Mesenchymal stem cell (in vitro differentiated cells and primary cell): ENCODE measurements around the gene KRTAP10-3.

Experiments used
- DNase-seq: peaks from one replicate; pipeline ENCODE4 v3.0.0-alpha.2; 2013
- H2AFZ ChIP-seq: one replicate; pipeline ENCODE4 v1.6.1; 2013; ENCODE audit warnings: low read depth, mild to moderate bottlenecking, control low read depth, inconsistent platforms, low read length, moderate library complexity
- H2AK5ac ChIP-seq: 2 replicates; pipeline ENCODE4 v1.6.1; 2013; ENCODE audit warnings: low read length, moderate library complexity, mild to moderate bottlenecking, inconsistent platforms; ENCODE audit not compliant: severe bottlenecking
- H2BK120ac ChIP-seq: one replicate; pipeline ENCODE4 v1.6.1; 2013; ENCODE audit warnings: low read depth, mild to moderate bottlenecking, inconsistent platforms, low read length, moderate library complexity
- H2BK12ac ChIP-seq, 2 experiments: one replicate each; pipeline ENCODE4 v1.6.1; 2013; ENCODE audit warnings: inconsistent platforms in 2 of 2, low read length in 2 of 2, mild to moderate bottlenecking in 2 of 2, moderate library complexity in 2 of 2, control low read depth in 1 of 2
- H2BK15ac ChIP-seq: one replicate; pipeline ENCODE4 v1.6.1; 2013; ENCODE audit warnings: mild to moderate bottlenecking, low read depth, inconsistent platforms; ENCODE audit not compliant: poor library complexity, severe bottlenecking
- H2BK5ac ChIP-seq: 2 replicates; pipeline ENCODE4 v1.6.1; 2013; ENCODE audit warnings: low read depth, mild to moderate bottlenecking, low read length, control low read depth, inconsistent platforms; ENCODE audit not compliant: poor library complexity, severe bottlenecking
- H3K14ac ChIP-seq, 2 experiments: one replicate each; pipeline ENCODE4 v1.6.1; 2013; ENCODE audit warnings: inconsistent platforms in 2 of 2, low read length in 2 of 2, control low read depth in 1 of 2, mild to moderate bottlenecking in 1 of 2, moderate library complexity in 1 of 2
- H3K18ac ChIP-seq, 2 experiments: one replicate each; pipeline ENCODE4 v1.6.1; 2013; ENCODE audit warnings: inconsistent platforms in 2 of 2, low read length in 2 of 2, control low read depth in 1 of 2, low read depth in 1 of 2, mild to moderate bottlenecking in 1 of 2
- H3K23ac ChIP-seq, 2 experiments: one replicate each; pipeline ENCODE4 v1.6.1; 2013; ENCODE audit warnings: inconsistent platforms in 2 of 2, low read length in 2 of 2, mild to moderate bottlenecking in 2 of 2, moderate library complexity in 2 of 2, control low read depth in 1 of 2
- H3K27ac ChIP-seq: 2 replicates; pipeline ENCODE4 v1.5.1; 2013; ENCODE audit warnings: mild to moderate bottlenecking, moderate library complexity, low read length, control low read depth, inconsistent platforms; ENCODE audit not compliant: poor library complexity, severe bottlenecking
- H3K27me3 ChIP-seq, 2 experiments: 2 replicates each; pipeline versions ENCODE4 v1.6.1 to v1.7.0; 2013; ENCODE audit warnings: low read length in 2 of 2, mild to moderate bottlenecking in 2 of 2, moderate library complexity in 2 of 2, control low read depth in 1 of 2, inconsistent platforms in 1 of 2; ENCODE audit not compliant: control insufficient read depth in 1 of 2, insufficient read depth in 1 of 2
- H3K36me3 ChIP-seq, 2 experiments: 2 replicates each; pipeline versions ENCODE4 v1.6.1 to v1.7.0; 2013; ENCODE audit warnings: low read length in 2 of 2, control low read depth in 1 of 2, inconsistent platforms in 1 of 2, low read depth in 1 of 2, mild to moderate bottlenecking in 1 of 2; ENCODE audit not compliant: insufficient read depth in 2 of 2, control insufficient read depth in 1 of 2
- H3K4ac ChIP-seq, 2 experiments: one replicate each; pipeline ENCODE4 v1.6.1; 2013; ENCODE audit warnings: inconsistent platforms in 2 of 2, low read length in 2 of 2, mild to moderate bottlenecking in 2 of 2, moderate library complexity in 2 of 2, control low read depth in 1 of 2, low read depth in 1 of 2
- H3K4me1 ChIP-seq: 2 replicates; pipeline ENCODE4 v1.6.1; 2013; ENCODE audit warnings: low read depth, low read length, control low read depth; ENCODE audit not compliant: control insufficient read depth, insufficient read depth
- H3K4me2 ChIP-seq: 2 replicates; pipeline ENCODE4 v1.6.1; 2013; ENCODE audit warnings: low read length, mild to moderate bottlenecking, inconsistent platforms; ENCODE audit not compliant: poor library complexity, severe bottlenecking
- H3K4me3 ChIP-seq, 2 experiments: 2 replicates each; pipeline versions ENCODE4 v1.5.1 to v1.7.0; 2013; ENCODE audit warnings: low read length in 2 of 2, mild to moderate bottlenecking in 2 of 2, control low read depth in 1 of 2, low read depth in 1 of 2; ENCODE audit not compliant: insufficient read depth in 1 of 2
- H3K79me1 ChIP-seq: replicated peaks from 2 replicates; pipeline ENCODE4 v1.6.1; 2013; ENCODE audit warnings: mild to moderate bottlenecking, control low read depth, low read length, inconsistent platforms; ENCODE audit not compliant: poor library complexity, severe bottlenecking
- H3K9ac ChIP-seq: 2 replicates; pipeline ENCODE4 v1.7.0; 2013; ENCODE audit warnings: mild to moderate bottlenecking, low read length, moderate library complexity
- H3K9me3 ChIP-seq: 2 replicates; pipeline ENCODE4 v1.7.0; 2013; ENCODE audit warnings: mild to moderate bottlenecking, low read length; ENCODE audit not compliant: control insufficient read depth
- H4K8ac ChIP-seq: one replicate; pipeline ENCODE4 v1.6.1; 2013; ENCODE audit warnings: inconsistent platforms, mild to moderate bottlenecking, low read length, moderate library complexity
- H4K91ac ChIP-seq: one replicate; pipeline ENCODE4 v1.6.1; 2013; ENCODE audit warnings: mild to moderate bottlenecking, low read length, inconsistent platforms
- WGBS: methylation state at CpG from one replicate; pipeline ENCODE4 v1.1.7; 2013; ENCODE audit warnings: mixed read lengths; 5-methylcytosine and 5-hydroxymethylcytosine counted together

The KRTAP10-3 gene

GRCh38 chr21:44513389-44514217 is 45.0 kb downstream of the KRTAP10-3 start:
- no peak overlapping the region for H2BK5ac ChIP-seq
- H3K79me1 ChIP-seq: no peaks in the 10 kb centered on the region
- DNase-seq: no peak
- no peak overlapping the region for H3K4me2 ChIP-seq
- no peak overlapping the region for H3K18ac ChIP-seq
- no peak overlapping the region for H2AFZ ChIP-seq
- no peak overlapping the region for H4K8ac ChIP-seq
- no peak overlapping the region for H2BK120ac ChIP-seq
- no peak overlapping the region for H2AK5ac ChIP-seq
- H3K23ac ChIP-seq: no peak overlapping the region
- H3K9me3 ChIP-seq: peaks cover 3% of the 10 kb centered on the region
- H2BK15ac ChIP-seq: no peak overlapping the region
- no peak overlapping the region for H3K9ac ChIP-seq
- peaks cover 9% of the 10 kb centered on the region for H3K4me1 ChIP-seq
- peaks cover 9 to 30% of the 10 kb centered on the region in 2 experiments for H3K27me3 ChIP-seq
- H3K4ac ChIP-seq: no peak overlapping the region
- H3K14ac ChIP-seq: no peak overlapping the region
- no peaks in the 10 kb centered on the region for H3K36me3 ChIP-seq
- WGBS: 90% methylated on average over 15 of the region's 15 CpGs
- H3K4me3 ChIP-seq: no peak overlapping the region
- H3K27ac ChIP-seq: no peak overlapping the region
- no peak overlapping the region for H4K91ac ChIP-seq
- H2BK12ac ChIP-seq: no peak overlapping the region

GRCh38 chr21:44512496-44513388 is 45.9 kb downstream of the KRTAP10-3 start:
- Histone ChIP-seq H3K9me3 (peaks cover 3% of the 10 kb centered on the region), H2AK5ac (no peak overlapping the region), H3K27me3 (peaks cover 16 to 39% of the 10 kb centered on the region in 2 experiments), H2AFZ (no peak overlapping the region), H2BK12ac (no peak overlapping the region), H3K36me3 (no peaks in the 10 kb centered on the region), H3K4me3 (no peak overlapping the region), H4K8ac (no peak overlapping the region), H3K79me1 (no peaks in the 10 kb centered on the region), H3K9ac (no peak overlapping the region), H3K4me1 (peaks cover 9% of the 10 kb centered on the region), H2BK15ac (no peak overlapping the region), H4K91ac (no peak overlapping the region), H2BK120ac (no peak overlapping the region), H3K23ac (no peak overlapping the region), H3K4ac (no peak overlapping the region), H3K14ac (no peak overlapping the region), H3K18ac (no peak overlapping the region), H3K4me2 (no peak overlapping the region), H3K27ac (no peak overlapping the region), H2BK5ac (no peak overlapping the region)
- DNase-seq: no peak
- 87% methylated on average over 20 of the region's 21 CpGs for WGBS

- Histone ChIP-seq H2BK120ac (no peak overlapping the region), H3K9me3 (no peaks in the 10 kb centered on the region), H2BK5ac (no peak overlapping the region), H3K23ac (no peak overlapping the region), H4K91ac (no peak overlapping the region), H2AK5ac (no peak overlapping the region), H3K4me2 (no peak overlapping the region), H3K4ac (no peak overlapping the region), H3K27ac (no peak overlapping the region), H3K4me3 (no peak overlapping the region), H3K14ac (no peak overlapping the region), H3K18ac (no peak overlapping the region), H4K8ac (no peak overlapping the region), H3K27me3 (peaks cover 18 to 47% of the 10 kb centered on the region in 2 experiments), H3K79me1 (no peaks in the 10 kb centered on the region), H3K9ac (no peak overlapping the region), H2BK12ac (no peak overlapping the region), H2BK15ac (no peak overlapping the region), H2AFZ (no peak overlapping the region), H3K4me1 (peaks cover 9% of the 10 kb centered on the region), H3K36me3 (no peaks in the 10 kb centered on the region)
- 75% methylated on average over 8 of the region's 8 CpGs for WGBS
- DNase-seq: no peak
These were observed 46.7 kb downstream of the KRTAP10-3 start for GRCh38 chr21:44511938-44512275.
